ENCODE results near the gene RIN2. TPM values are rescaled to one million over a fixed set of nuclear protein-coding genes. Genes with fewer than 3 reads are reported as not detected.

The RIN2 gene
- total and polyA plus RNA-seq, 9 of the 15 experiments (the other 6 are each of a cell fraction or from before 2014, with no cell fraction given): 0.09 TPM; not detected in 8

DNA sequence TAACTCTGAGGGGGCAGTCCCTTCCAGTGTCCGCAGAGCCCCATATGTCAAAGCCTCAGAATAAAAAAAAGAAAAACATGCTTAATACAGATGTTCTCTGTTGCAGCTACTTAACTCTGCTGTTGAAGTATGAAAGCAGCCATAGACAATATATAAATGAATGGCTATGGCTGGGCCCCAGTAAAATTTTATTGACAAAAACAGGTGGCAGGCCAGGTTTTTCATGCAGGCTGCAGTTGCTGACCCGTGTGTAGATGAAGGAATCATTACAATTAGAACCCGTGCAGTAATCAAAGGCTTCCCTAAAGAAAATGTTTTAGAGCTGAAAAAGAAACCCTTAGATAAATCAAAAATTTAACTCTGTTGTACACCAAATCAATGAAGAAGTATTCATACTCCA lies 13.0 kb upstream of the RIN2 start:
- in situ Hi-C loops (cut with MboI): no loop called here
- TF ChIP-seq NR2F6 (CRISPR knock-in tag; IDR thresholded peaks at IDR 0.05) (no peak), BCL6 (CRISPR knock-in tag; IDR thresholded peaks at IDR 0.05) (no peak), RHOXF2B (CRISPR knock-in tag; conservative IDR thresholded peaks at IDR 0.05) (no peak), FOXP1 (CRISPR knock-in tag; IDR thresholded peaks at IDR 0.05) (no peak), WHSC1 (IDR thresholded peaks at IDR 0.05; ENCODE audit: low read length) (no peak), ZNF717 (CRISPR knock-in tag; IDR thresholded peaks at IDR 0.05) (no peak)
- TF ChIP-seq, protein P1, sequence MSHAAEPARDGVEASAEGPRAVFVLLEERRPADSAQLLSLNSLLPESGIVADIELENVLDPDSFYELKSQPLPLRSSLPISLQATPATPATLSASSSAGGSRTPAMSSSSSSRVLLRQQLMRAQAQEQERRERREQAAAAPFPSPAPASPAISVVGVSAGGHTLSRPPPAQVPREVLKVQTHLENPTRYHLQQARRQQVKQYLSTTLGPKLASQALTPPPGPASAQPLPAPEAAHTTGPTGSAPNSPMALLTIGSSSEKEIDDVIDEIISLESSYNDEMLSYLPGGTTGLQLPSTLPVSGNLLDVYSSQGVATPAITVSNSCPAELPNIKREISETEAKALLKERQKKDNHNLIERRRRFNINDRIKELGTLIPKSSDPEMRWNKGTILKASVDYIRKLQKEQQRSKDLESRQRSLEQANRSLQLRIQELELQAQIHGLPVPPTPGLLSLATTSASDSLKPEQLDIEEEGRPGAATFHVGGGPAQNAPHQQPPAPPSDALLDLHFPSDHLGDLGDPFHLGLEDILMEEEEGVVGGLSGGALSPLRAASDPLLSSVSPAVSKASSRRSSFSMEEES (CRISPR knock-in tag; IDR thresholded peaks at IDR 0.05): no peak
- TF ChIP-seq, protein P2, sequence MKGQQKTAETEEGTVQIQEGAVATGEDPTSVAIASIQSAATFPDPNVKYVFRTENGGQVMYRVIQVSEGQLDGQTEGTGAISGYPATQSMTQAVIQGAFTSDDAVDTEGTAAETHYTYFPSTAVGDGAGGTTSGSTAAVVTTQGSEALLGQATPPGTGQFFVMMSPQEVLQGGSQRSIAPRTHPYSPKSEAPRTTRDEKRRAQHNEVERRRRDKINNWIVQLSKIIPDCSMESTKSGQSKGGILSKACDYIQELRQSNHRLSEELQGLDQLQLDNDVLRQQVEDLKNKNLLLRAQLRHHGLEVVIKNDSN (CRISPR knock-in tag; IDR thresholded peaks at IDR 0.05): no peak
- TF ChIP-seq, protein P3, sequence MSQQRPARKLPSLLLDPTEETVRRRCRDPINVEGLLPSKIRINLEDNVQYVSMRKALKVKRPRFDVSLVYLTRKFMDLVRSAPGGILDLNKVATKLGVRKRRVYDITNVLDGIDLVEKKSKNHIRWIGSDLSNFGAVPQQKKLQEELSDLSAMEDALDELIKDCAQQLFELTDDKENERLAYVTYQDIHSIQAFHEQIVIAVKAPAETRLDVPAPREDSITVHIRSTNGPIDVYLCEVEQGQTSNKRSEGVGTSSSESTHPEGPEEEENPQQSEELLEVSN (IDR thresholded peaks at IDR 0.05; ENCODE audit: borderline replicate concordance in 1 of 2, extremely low read depth in 1 of 2, insufficient read depth in 1 of 2, insufficient read length in 1 of 2, low read depth in 1 of 2, low read length in 1 of 2, poor library complexity in 1 of 2, severe bottlenecking in 1 of 2): no peak
- TF ChIP-seq, protein P4, sequence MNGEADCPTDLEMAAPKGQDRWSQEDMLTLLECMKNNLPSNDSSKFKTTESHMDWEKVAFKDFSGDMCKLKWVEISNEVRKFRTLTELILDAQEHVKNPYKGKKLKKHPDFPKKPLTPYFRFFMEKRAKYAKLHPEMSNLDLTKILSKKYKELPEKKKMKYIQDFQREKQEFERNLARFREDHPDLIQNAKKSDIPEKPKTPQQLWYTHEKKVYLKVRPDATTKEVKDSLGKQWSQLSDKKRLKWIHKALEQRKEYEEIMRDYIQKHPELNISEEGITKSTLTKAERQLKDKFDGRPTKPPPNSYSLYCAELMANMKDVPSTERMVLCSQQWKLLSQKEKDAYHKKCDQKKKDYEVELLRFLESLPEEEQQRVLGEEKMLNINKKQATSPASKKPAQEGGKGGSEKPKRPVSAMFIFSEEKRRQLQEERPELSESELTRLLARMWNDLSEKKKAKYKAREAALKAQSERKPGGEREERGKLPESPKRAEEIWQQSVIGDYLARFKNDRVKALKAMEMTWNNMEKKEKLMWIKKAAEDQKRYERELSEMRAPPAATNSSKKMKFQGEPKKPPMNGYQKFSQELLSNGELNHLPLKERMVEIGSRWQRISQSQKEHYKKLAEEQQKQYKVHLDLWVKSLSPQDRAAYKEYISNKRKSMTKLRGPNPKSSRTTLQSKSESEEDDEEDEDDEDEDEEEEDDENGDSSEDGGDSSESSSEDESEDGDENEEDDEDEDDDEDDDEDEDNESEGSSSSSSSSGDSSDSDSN (IDR thresholded peaks at IDR 0.05; ENCODE audit: borderline replicate concordance in 1 of 2, low read depth in 2 of 2, low read length in 2 of 2): no peak
- TF ChIP-seq, protein P5, sequence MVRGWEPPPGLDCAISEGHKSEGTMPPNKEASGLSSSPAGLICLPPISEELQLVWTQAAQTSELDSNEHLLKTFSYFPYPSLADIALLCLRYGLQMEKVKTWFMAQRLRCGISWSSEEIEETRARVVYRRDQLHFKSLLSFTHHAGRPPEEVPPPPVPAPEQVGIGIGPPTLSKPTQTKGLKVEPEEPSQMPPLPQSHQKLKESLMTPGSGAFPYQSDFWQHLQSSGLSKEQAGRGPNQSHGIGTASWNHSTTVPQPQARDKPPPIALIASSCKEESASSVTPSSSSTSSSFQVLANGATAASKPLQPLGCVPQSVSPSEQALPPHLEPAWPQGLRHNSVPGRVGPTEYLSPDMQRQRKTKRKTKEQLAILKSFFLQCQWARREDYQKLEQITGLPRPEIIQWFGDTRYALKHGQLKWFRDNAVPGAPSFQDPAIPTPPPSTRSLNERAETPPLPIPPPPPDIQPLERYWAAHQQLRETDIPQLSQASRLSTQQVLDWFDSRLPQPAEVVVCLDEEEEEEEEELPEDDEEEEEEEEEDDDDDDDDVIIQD (CRISPR knock-in tag; IDR thresholded peaks at IDR 0.05): no peak
- TF ChIP-seq, protein P6, sequence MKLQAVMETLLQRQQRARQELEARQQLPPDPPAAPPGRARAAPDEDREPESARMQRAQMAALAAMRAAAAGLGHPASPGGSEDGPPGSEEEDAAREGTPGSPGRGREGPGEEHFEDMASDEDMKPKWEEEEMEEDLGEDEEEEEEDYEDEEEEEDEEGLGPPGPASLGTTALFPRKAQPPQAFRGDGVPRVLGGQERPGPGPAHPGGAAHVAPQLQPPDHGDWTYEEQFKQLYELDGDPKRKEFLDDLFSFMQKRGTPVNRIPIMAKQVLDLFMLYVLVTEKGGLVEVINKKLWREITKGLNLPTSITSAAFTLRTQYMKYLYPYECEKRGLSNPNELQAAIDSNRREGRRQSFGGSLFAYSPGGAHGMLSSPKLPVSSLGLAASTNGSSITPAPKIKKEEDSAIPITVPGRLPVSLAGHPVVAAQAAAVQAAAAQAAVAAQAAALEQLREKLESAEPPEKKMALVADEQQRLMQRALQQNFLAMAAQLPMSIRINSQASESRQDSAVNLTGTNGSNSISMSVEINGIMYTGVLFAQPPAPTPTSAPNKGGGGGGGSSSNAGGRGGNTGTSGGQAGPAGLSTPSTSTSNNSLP (IDR thresholded peaks at IDR 0.05; ENCODE audit: borderline replicate concordance, low read depth, low read length): no peak

More for the DNA sequence above, 13.0 kb upstream of the RIN2 start:
- WGBS (ENCODE audit: insufficient coverage, low coverage, missing lambda C conversion rate): 0% methylated on average over 3 of the region's 3 CpGs
- Histone ChIP-seq H3K27ac (ENCODE audit: extremely low read depth, low read depth, low read length) (no peak overlapping the region), H3K36me3 (ENCODE audit: control insufficient read depth, insufficient read depth, low read length) (no peaks in the 10 kb centered on the region), H3K9me3 (replicated peaks; ENCODE audit: control insufficient read depth, insufficient read depth, low read depth, low read length) (no peaks in the 10 kb centered on the region), H3K9ac (ENCODE audit: insufficient read depth in 1 of 2, low read depth in 2 of 2, low read length in 2 of 2) (no peak overlapping the region), H3K9me1 (ENCODE audit: control insufficient read depth, insufficient read depth, low read length) (no peaks in the 10 kb centered on the region), H4K20me1 (replicated peaks; ENCODE audit: control insufficient read depth, insufficient read depth, low read length) (no peaks in the 10 kb centered on the region), H2AFZ (ENCODE audit: low read depth, low read length) (no peak overlapping the region), H3K4me3 (no peak overlapping the region), H3K79me2 (ENCODE audit: control insufficient read depth, insufficient read depth, low read length) (no peaks in the 10 kb centered on the region), H3K4me1 (replicated peaks in 1 of 2; ENCODE audit: control insufficient read depth in 2 of 2, insufficient read depth in 2 of 2, low read length in 2 of 2) (no peaks in the 10 kb centered on the region), H3K4me2 (ENCODE audit: insufficient read depth, low read length) (no peak overlapping the region), H3K27me3 (ENCODE audit: control insufficient read depth in 2 of 2, insufficient read depth in 2 of 2, low read length in 2 of 2) (no peaks in the 10 kb centered on the region)
- ChIA-PET CTCF (ENCODE audit: low intra/inter-chr PET ratio) (no interaction called here), POLR2A (no interaction called here)
- intact Hi-C loops (cut with micrococcal nuclease): no loop called here
- DNase-seq (ENCODE audit: extremely low read depth in 1 of 4, low spot score in 3 of 4) (no peak), FAIRE-seq (no peak), ATAC-seq (no peak)
- BruUV-seq (replicated peaks): no TSS peak
